ENCODE measurements around the gene PPT1. TPM values are rescaled to one million over a fixed set of nuclear protein-coding genes. Genes with fewer than 3 reads are reported as not detected.
A peak's percentile ranks its signal among the peaks of the same experiment; 100 is the strongest.

PPT1 gene
- total and polyA plus RNA-seq, 2 of the 13 experiments (the other 11 are each of a cell fraction or from before 2014, with no cell fraction given): 129 TPM

- TF ChIP-seq ZNF225 (CRISPR knock-in tag; IDR thresholded peaks at IDR 0.05) (0 out of 2 replicates have a peak, but pooled peaks have one; percentile 35), ZNF557 (CRISPR knock-in tag; IDR thresholded peaks at IDR 0.05) (no peak), ZFP36 (IDR thresholded peaks at IDR 0.05; ENCODE audit: borderline replicate concordance, low read depth, low read length, partially characterized antibody) (no peak), ATM (IDR thresholded peaks at IDR 0.05; ENCODE audit: borderline replicate concordance) (no peak), ZBTB4 (CRISPR knock-in tag; IDR thresholded peaks at IDR 0.05; ENCODE audit: borderline replicate concordance) (no peak), WIZ (CRISPR knock-in tag; IDR thresholded peaks at IDR 0.05) (peak; percentile 76; the same call in 1 of the 2 replicates), ZNF496 (CRISPR knock-in tag; IDR thresholded peaks at IDR 0.05; ENCODE audit: insufficient replicate concordance) (no peak), ZNF484 (CRISPR knock-in tag; IDR thresholded peaks at IDR 0.05; ENCODE audit: borderline replicate concordance, low read depth) (no peak), NR2F6 (IDR thresholded peaks at IDR 0.05) (peak; percentile 25; the same call in 1 of the 2 replicates), NR2F6 (CRISPR knock-in tag; IDR thresholded peaks at IDR 0.05) (0 out of 2 replicates have a peak, but pooled peaks have one; percentile 6), ZNF780A (CRISPR knock-in tag; IDR thresholded peaks at IDR 0.05) (no peak), NFATC3 (CRISPR knock-in tag; IDR thresholded peaks at IDR 0.05) (peak; percentile 52; the same call in 1 of the 2 replicates), ZNF318 (CRISPR knock-in tag; IDR thresholded peaks at IDR 0.05) (peak; percentile 79; the same call in 1 of the 2 replicates), ZNF101 (CRISPR knock-in tag; IDR thresholded peaks at IDR 0.05; ENCODE audit: borderline replicate concordance, low read depth) (peak; percentile 58; the same call in 1 of the 2 replicates), ZBTB44 (CRISPR knock-in tag; IDR thresholded peaks at IDR 0.05) (no peak), ZNF773 (CRISPR knock-in tag; IDR thresholded peaks at IDR 0.05; ENCODE audit: borderline replicate concordance) (0 out of 2 replicates have a peak, but pooled peaks have one; percentile 60)
Measured at GRCh38 chr1:40039757-40040510, 57.1 kb downstream of the PPT1 start (continued).
